Lower leg skin (tissue), 4 donors: ENCODE results near the gene UBA1. TPM values are rescaled to one million over a fixed set of nuclear protein-coding genes. Genes with fewer than 3 reads are reported as not detected.

Experiments used
- DNase-seq, 2 donors: peaks; one replicate each; pipeline ENCODE4 v3.0.0-alpha.2; 2019; ENCODE audit warnings: low spot score in 2 of 2
- H3K4me3 ChIP-seq: fragments of 200-600 bp; sonication (generic); 2 replicates; pipeline ENCODE4 v1.5.1; 2017; ENCODE audit warnings: mild to moderate bottlenecking, low read depth; ENCODE audit not compliant: poor library complexity, severe bottlenecking
- CTCF ChIP-seq, 3 donors: fragments of 450-650 bp; IDR thresholded peaks; one replicate each; pipeline ENCODE4 v1.5.1; 2016; ENCODE audit warnings: antibody characterized with exemption in 3 of 3, mild to moderate bottlenecking in 3 of 3, moderate library complexity in 2 of 3
- POLR2A ChIP-seq, 2 donors: fragments of 450-650 bp; IDR thresholded peaks; one replicate each; pipeline ENCODE4 v1.6.1; 2016 to 2017; ENCODE audit warnings: antibody characterized with exemption in 2 of 2, mild to moderate bottlenecking in 1 of 2, moderate library complexity in 1 of 2
- WGBS, 2 donors: methylation state at CpG; one replicate each; pipeline ENCODE4 v1.1.5; 2018; 5-methylcytosine and 5-hydroxymethylcytosine counted together
- intact Hi-C: fragments of 100-400 bp; cut with DNase I; formaldehyde crosslinking; loops from one replicate; pipeline ENCODE4 v1.15.0; 2023; ENCODE audit warnings: low total_unique reads
- total RNA-seq, 4 donors: library from RNA; depleted of rRNA; stranded (reverse); fragments of >200 nt; gene quantifications; one replicate each; pipeline ENCODE4 v1.1.0, GENCODE V29; 2016

The UBA1 gene
- total RNA-seq, 4 donors from 2014 or later, result 112 to 159 (median 121) TPM

DNA sequence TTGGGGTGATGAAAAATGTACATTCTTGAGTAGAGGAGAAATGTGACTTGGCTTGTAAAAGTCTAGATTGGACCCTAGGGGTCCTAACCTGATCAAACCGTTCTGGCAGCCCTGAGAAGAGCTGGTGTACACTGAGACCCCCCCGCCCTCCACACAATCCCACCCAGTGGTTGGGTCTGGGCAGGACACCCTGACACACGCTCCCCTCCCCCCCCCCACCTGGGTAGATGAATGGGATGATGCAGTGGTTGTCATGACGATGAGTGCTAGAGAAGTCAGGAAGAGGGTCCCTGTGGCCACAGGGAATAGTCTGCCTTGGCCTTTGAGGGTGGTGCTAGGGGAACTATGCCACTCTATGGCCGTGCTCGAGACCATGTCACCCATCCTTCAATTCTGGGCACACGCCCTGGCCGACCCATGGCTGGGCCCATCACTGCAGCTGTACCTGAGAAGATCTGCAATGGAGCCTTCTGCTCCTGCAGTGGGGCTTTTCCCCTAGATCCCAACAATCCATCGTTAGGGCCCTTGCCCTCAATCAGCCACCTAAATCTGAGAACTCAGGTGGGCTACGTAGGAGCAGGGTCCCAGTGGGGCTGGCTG, 29.2 kb downstream of the UBA1 start:
- peak in 1 of 2 donors; percentile 72 for DNase-seq
- TF ChIP-seq POLR2A (IDR thresholded peaks at IDR 0.05) (no peak), CTCF (IDR thresholded peaks at IDR 0.05) (no peak)
- intact Hi-C loops, result no loop called here
- H3K4me3 ChIP-seq, result no peak overlapping the region
- WGBS, 2 donors, result 86 to 89% methylated on average over 8 to 10 of the region's 10 CpGs

GRCh38 chrX:47223476-47224250, 30.0 kb downstream of the UBA1 start:
- peak in 1 of 2 donors; percentile 80 for DNase-seq
- no peak overlapping the region for H3K4me3 ChIP-seq
- TF ChIP-seq CTCF (IDR thresholded peaks at IDR 0.05) (no peak), POLR2A (IDR thresholded peaks at IDR 0.05) (no peak)
- WGBS, 2 donors, result 87 to 95% methylated on average over 13 of the region's 13 CpGs
- intact Hi-C loops, result no loop called here

- TF ChIP-seq POLR2A (IDR thresholded peaks at IDR 0.05) (no peak), CTCF (IDR thresholded peaks at IDR 0.05) (no peak)
- WGBS, 2 donors, result 87 to 94% methylated on average over 15 to 17 of the region's 17 CpGs
- intact Hi-C loops, result no loop called here
- H3K4me3 ChIP-seq, result no peak overlapping the region
- DNase-seq, result peak in 1 of 2 donors; percentile 85
These were observed 30.8 kb downstream of the UBA1 start for GRCh38 chrX:47224266-47224895.

GRCh38 chrX:47224896-47225290, 31.3 kb downstream of the UBA1 start:
- intact Hi-C loops, result no loop called here
- DNase-seq, result peak in 1 of 2 donors; percentile 59
- TF ChIP-seq POLR2A (IDR thresholded peaks at IDR 0.05), result no peak
- no peak for TF ChIP-seq CTCF (IDR thresholded peaks at IDR 0.05)
- H3K4me3 ChIP-seq, result no peak overlapping the region
- 94 to 95% methylated on average over 4 of the region's 4 CpGs for WGBS, 2 donors

DNA sequence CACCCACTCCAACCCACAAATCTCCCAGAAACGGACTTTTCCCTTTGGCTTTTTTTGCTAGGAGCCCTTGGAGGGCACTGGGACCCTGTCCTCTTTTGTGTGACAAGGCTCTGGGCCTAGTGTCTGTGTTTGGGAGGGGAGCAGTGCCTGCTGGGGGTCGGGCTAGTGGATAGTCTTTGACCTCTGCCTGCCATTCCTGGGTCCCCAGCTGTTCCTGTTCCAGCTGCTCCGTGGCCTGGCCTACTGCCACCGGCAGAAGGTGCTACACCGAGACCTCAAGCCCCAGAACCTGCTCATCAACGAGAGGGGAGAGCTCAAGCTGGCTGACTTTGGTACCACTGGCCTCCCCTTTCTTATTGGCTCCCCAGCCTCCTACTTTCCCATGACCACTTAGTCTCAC, 32.4 kb downstream of the UBA1 start:
- 76 to 90% methylated on average over 5 to 6 of the region's 6 CpGs for WGBS, 2 donors
- H3K4me3 ChIP-seq, result no peak overlapping the region
- intact Hi-C loops, result no loop called here
- peak in 1 of 2 donors; percentile 60 for DNase-seq
- no peak for TF ChIP-seq POLR2A (IDR thresholded peaks at IDR 0.05)
- TF ChIP-seq CTCF (IDR thresholded peaks at IDR 0.05), result no peak
